ENCODE results near the gene GMEB2.
"Not testable (repeated sequence)": the region's sequence is repeated elsewhere in the genome, so short reads cannot be mapped to it uniquely, and the experiment has no call there.

GMEB2 gene

GRCh38 chr20:63657260-63657936, 30.5 kb upstream of the GMEB2 start:
- no peak for DNase-seq (ENCODE audit: low spot score)

- DNase-seq (ENCODE audit: low spot score), result no peak
Measured at GRCh38 chr20:63656451-63656850, 29.6 kb upstream of the GMEB2 start.

GRCh38 chr20:63655249-63655648, 28.3 kb upstream of the GMEB2 start:
- DNase-seq (ENCODE audit: low spot score), result no peak

- no peak for DNase-seq (ENCODE audit: low spot score)
Measured at GRCh38 chr20:63653974-63654668, 27.2 kb upstream of the GMEB2 start.

- DNase-seq (ENCODE audit: low spot score), result peak; percentile 91
Measured at GRCh38 chr20:63653041-63653973, 26.4 kb upstream of the GMEB2 start, which contains the start of gene STMN3. TSS of gene STMN3 (minus strand) at chr20:63653424. CDS start at chr20:63653345, 79 bp downstream.

GRCh38 chr20:63652192-63652980, 25.5 kb upstream of the GMEB2 start:
- no peak for DNase-seq (ENCODE audit: low spot score)

GRCh38 chr20:63651942-63652191, 25.0 kb upstream of the GMEB2 start:
- DNase-seq (ENCODE audit: low spot score), result no peak

- DNase-seq (ENCODE audit: low spot score), result not testable (repeated sequence)
Measured at GRCh38 chr20:63650486-63650885, 23.6 kb upstream of the GMEB2 start.

GRCh38 chr20:63648895-63649589, 22.1 kb upstream of the GMEB2 start:
- DNase-seq (ENCODE audit: low spot score), result no peak

GRCh38 chr20:63648190-63648589, 21.3 kb upstream of the GMEB2 start:
- DNase-seq (ENCODE audit: low spot score), result no peak

- DNase-seq (ENCODE audit: low spot score), result no peak
Measured at GRCh38 chr20:63645218-63645617, 18.3 kb upstream of the GMEB2 start.

GRCh38 chr20:63643946-63644345, 17.0 kb upstream of the GMEB2 start:
- DNase-seq (ENCODE audit: low spot score), result no peak

- DNase-seq (ENCODE audit: low spot score), result no peak
Measured at GRCh38 chr20:63643499-63643898, 16.6 kb upstream of the GMEB2 start.

- DNase-seq (ENCODE audit: low spot score), result no peak
Measured at GRCh38 chr20:63642527-63643247, 15.8 kb upstream of the GMEB2 start.

- DNase-seq (ENCODE audit: low spot score), result peak; percentile 81
Measured at GRCh38 chr20:63641792-63642523, 15.1 kb upstream of the GMEB2 start.

- DNase-seq (ENCODE audit: low spot score), result no peak
Measured at GRCh38 chr20:63641146-63641791, 14.4 kb upstream of the GMEB2 start.

- DNase-seq (ENCODE audit: low spot score), result not testable (repeated sequence)
Measured at GRCh38 chr20:63640686-63641085, 13.8 kb upstream of the GMEB2 start.

- DNase-seq (ENCODE audit: low spot score), result no peak
Measured at GRCh38 chr20:63640086-63640485, 13.2 kb upstream of the GMEB2 start.

Measured in cerebellar cortex (tissue), 1 donor.